Measurements from ENCODE around the gene MAST4.

The MAST4 gene

GRCh38 chr5:66769030-66769733 is 173.0 kb downstream of the MAST4 start:
- no peak overlapping the region for H3K9ac ChIP-seq (ENCODE audit: low read depth, low read length)
- H3K27me3 ChIP-seq (ENCODE audit: control insufficient read depth, insufficient read depth, low read length), result no peaks in the 10 kb centered on the region
- H3K4me1 ChIP-seq (ENCODE audit: control insufficient read depth, insufficient read depth, low read length), result no peaks in the 10 kb centered on the region
- H3K36me3 ChIP-seq (ENCODE audit: control insufficient read depth, insufficient read depth, low read length), result no peaks in the 10 kb centered on the region
- H3K9me3 ChIP-seq (ENCODE audit: control insufficient read depth, insufficient read depth, low read length), result no peaks in the 10 kb centered on the region
- H3K4me3 ChIP-seq (ENCODE audit: low read depth, low read length), result no peak overlapping the region

- Histone ChIP-seq H3K4me1 (ENCODE audit: control insufficient read depth, insufficient read depth, low read length) (no peaks in the 10 kb centered on the region), H3K36me3 (ENCODE audit: control insufficient read depth, insufficient read depth, low read length) (no peaks in the 10 kb centered on the region), H3K27me3 (ENCODE audit: control insufficient read depth, insufficient read depth, low read length) (no peaks in the 10 kb centered on the region), H3K9ac (ENCODE audit: low read depth, low read length) (no peak overlapping the region), H3K4me3 (ENCODE audit: low read depth, low read length) (no peak overlapping the region), H3K9me3 (ENCODE audit: control insufficient read depth, insufficient read depth, low read length) (no peaks in the 10 kb centered on the region)
Observed at GRCh38 chr5:66769839-66770617, 173.8 kb downstream of the MAST4 start.

GRCh38 chr5:66777868-66778267 is 181.7 kb downstream of the MAST4 start:
- H3K36me3 ChIP-seq (ENCODE audit: control insufficient read depth, insufficient read depth, low read length), result no peaks in the 10 kb centered on the region
- H3K9me3 ChIP-seq (ENCODE audit: control insufficient read depth, insufficient read depth, low read length), result no peaks in the 10 kb centered on the region
- H3K4me1 ChIP-seq (ENCODE audit: control insufficient read depth, insufficient read depth, low read length), result no peaks in the 10 kb centered on the region
- H3K27me3 ChIP-seq (ENCODE audit: control insufficient read depth, insufficient read depth, low read length), result no peaks in the 10 kb centered on the region
- H3K9ac ChIP-seq (ENCODE audit: low read depth, low read length), result no peak overlapping the region
- H3K4me3 ChIP-seq (ENCODE audit: low read depth, low read length), result no peak overlapping the region

- Histone ChIP-seq H3K9ac (ENCODE audit: low read depth, low read length) (no peak overlapping the region), H3K4me3 (ENCODE audit: low read depth, low read length) (no peak overlapping the region), H3K36me3 (ENCODE audit: control insufficient read depth, insufficient read depth, low read length) (no peaks in the 10 kb centered on the region), H3K27me3 (ENCODE audit: control insufficient read depth, insufficient read depth, low read length) (no peaks in the 10 kb centered on the region), H3K9me3 (ENCODE audit: control insufficient read depth, insufficient read depth, low read length) (no peaks in the 10 kb centered on the region), H3K4me1 (ENCODE audit: control insufficient read depth, insufficient read depth, low read length) (no peaks in the 10 kb centered on the region)
Observed at GRCh38 chr5:66779528-66779927, 183.3 kb downstream of the MAST4 start.

- no peaks in the 10 kb centered on the region for H3K36me3 ChIP-seq (ENCODE audit: control insufficient read depth, insufficient read depth, low read length)
- no peaks in the 10 kb centered on the region for H3K9me3 ChIP-seq (ENCODE audit: control insufficient read depth, insufficient read depth, low read length)
- H3K4me3 ChIP-seq (ENCODE audit: low read depth, low read length), result no peak overlapping the region
Observed at GRCh38 chr5:66788556-66788955, 192.4 kb downstream of the MAST4 start.

GRCh38 chr5:66789434-66789833 is 193.2 kb downstream of the MAST4 start:
- H3K36me3 ChIP-seq (ENCODE audit: control insufficient read depth, insufficient read depth, low read length), result no peaks in the 10 kb centered on the region
- no peak overlapping the region for H3K9ac ChIP-seq (ENCODE audit: low read depth, low read length)
- no peaks in the 10 kb centered on the region for H3K27me3 ChIP-seq (ENCODE audit: control insufficient read depth, insufficient read depth, low read length)
- no peaks in the 10 kb centered on the region for H3K9me3 ChIP-seq (ENCODE audit: control insufficient read depth, insufficient read depth, low read length)
- H3K4me1 ChIP-seq (ENCODE audit: control insufficient read depth, insufficient read depth, low read length), result no peaks in the 10 kb centered on the region
- H3K4me3 ChIP-seq (ENCODE audit: low read depth, low read length), result no peak overlapping the region

More at GRCh38 chr5:66788556-66788955, 192.4 kb downstream of the MAST4 start:
- Histone ChIP-seq H3K9ac (ENCODE audit: low read depth, low read length) (no peak overlapping the region), H3K4me1 (ENCODE audit: control insufficient read depth, insufficient read depth, low read length) (no peaks in the 10 kb centered on the region), H3K27me3 (ENCODE audit: control insufficient read depth, insufficient read depth, low read length) (no peaks in the 10 kb centered on the region)

- H3K9me3 ChIP-seq (ENCODE audit: control insufficient read depth, insufficient read depth, low read length), result no peaks in the 10 kb centered on the region
- H3K36me3 ChIP-seq (ENCODE audit: control insufficient read depth, insufficient read depth, low read length), result no peaks in the 10 kb centered on the region
- H3K4me3 ChIP-seq (ENCODE audit: low read depth, low read length), result no peak overlapping the region
- H3K9ac ChIP-seq (ENCODE audit: low read depth, low read length), result no peak overlapping the region
- H3K4me1 ChIP-seq (ENCODE audit: control insufficient read depth, insufficient read depth, low read length), result no peaks in the 10 kb centered on the region
- no peaks in the 10 kb centered on the region for H3K27me3 ChIP-seq (ENCODE audit: control insufficient read depth, insufficient read depth, low read length)
Observed at GRCh38 chr5:66793049-66793448, 196.9 kb downstream of the MAST4 start.

- H3K27me3 ChIP-seq (ENCODE audit: control insufficient read depth, insufficient read depth, low read length), result no peaks in the 10 kb centered on the region
- H3K9me3 ChIP-seq (ENCODE audit: control insufficient read depth, insufficient read depth, low read length), result no peaks in the 10 kb centered on the region
Observed at GRCh38 chr5:66795682-66796081, 199.5 kb downstream of the MAST4 start.

GRCh38 chr5:66796305-66797292 is 200.4 kb downstream of the MAST4 start:
- Histone ChIP-seq H3K9me3 (ENCODE audit: control insufficient read depth, insufficient read depth, low read length) (no peaks in the 10 kb centered on the region), H3K36me3 (ENCODE audit: control insufficient read depth, insufficient read depth, low read length) (no peaks in the 10 kb centered on the region), H3K9ac (ENCODE audit: low read depth, low read length) (no peak overlapping the region), H3K4me1 (ENCODE audit: control insufficient read depth, insufficient read depth, low read length) (no peaks in the 10 kb centered on the region), H3K27me3 (ENCODE audit: control insufficient read depth, insufficient read depth, low read length) (no peaks in the 10 kb centered on the region), H3K4me3 (ENCODE audit: low read depth, low read length) (no peak overlapping the region)

More at GRCh38 chr5:66795682-66796081, 199.5 kb downstream of the MAST4 start:
- Histone ChIP-seq H3K4me3 (ENCODE audit: low read depth, low read length) (no peak overlapping the region), H3K4me1 (ENCODE audit: control insufficient read depth, insufficient read depth, low read length) (no peaks in the 10 kb centered on the region), H3K9ac (ENCODE audit: low read depth, low read length) (no peak overlapping the region), H3K36me3 (ENCODE audit: control insufficient read depth, insufficient read depth, low read length) (no peaks in the 10 kb centered on the region)

- no peaks in the 10 kb centered on the region for H3K36me3 ChIP-seq (ENCODE audit: control insufficient read depth, insufficient read depth, low read length)
- H3K9ac ChIP-seq (ENCODE audit: low read depth, low read length), result no peak overlapping the region
- no peak overlapping the region for H3K4me3 ChIP-seq (ENCODE audit: low read depth, low read length)
- no peaks in the 10 kb centered on the region for H3K4me1 ChIP-seq (ENCODE audit: control insufficient read depth, insufficient read depth, low read length)
- H3K27me3 ChIP-seq (ENCODE audit: control insufficient read depth, insufficient read depth, low read length), result no peaks in the 10 kb centered on the region
- no peaks in the 10 kb centered on the region for H3K9me3 ChIP-seq (ENCODE audit: control insufficient read depth, insufficient read depth, low read length)
Observed at GRCh38 chr5:66802941-66803340, 206.7 kb downstream of the MAST4 start.
